GM12891 (cell line): ENCODE measurements around the gene MYL7.

Experiments
- PAX5 ChIP-seq: IDR thresholded peaks from 2 replicates; pipeline ENCODE4 v1.6.1; 2011; ENCODE audit warnings: low read length, moderate library complexity, mild to moderate bottlenecking; ENCODE audit not compliant: insufficient read depth, severe bottlenecking
- POLR2A ChIP-seq: IDR thresholded peaks from 2 replicates; pipeline ENCODE4 v1.6.1; 2011; ENCODE audit warnings: low read depth, low read length, control low read depth
- POLR2AphosphoS5 ChIP-seq: IDR thresholded peaks from 2 replicates; pipeline ENCODE4 v1.6.1; 2011; ENCODE audit warnings: low read depth, low read length, control low read depth
- POU2F2 ChIP-seq: IDR thresholded peaks from 2 replicates; pipeline ENCODE4 v1.6.1; 2011; ENCODE audit warnings: low read depth, mild to moderate bottlenecking, control low read depth, low read length, moderate library complexity
- SPI1 ChIP-seq: IDR thresholded peaks from 2 replicates; pipeline ENCODE4 v1.6.1; 2011; ENCODE audit warnings: low read depth, low read length, control low read depth
- TAF1 ChIP-seq: IDR thresholded peaks from 2 replicates; pipeline ENCODE4 v1.6.1; 2011; ENCODE audit warnings: low read depth, low read length, control low read depth

DNA sequence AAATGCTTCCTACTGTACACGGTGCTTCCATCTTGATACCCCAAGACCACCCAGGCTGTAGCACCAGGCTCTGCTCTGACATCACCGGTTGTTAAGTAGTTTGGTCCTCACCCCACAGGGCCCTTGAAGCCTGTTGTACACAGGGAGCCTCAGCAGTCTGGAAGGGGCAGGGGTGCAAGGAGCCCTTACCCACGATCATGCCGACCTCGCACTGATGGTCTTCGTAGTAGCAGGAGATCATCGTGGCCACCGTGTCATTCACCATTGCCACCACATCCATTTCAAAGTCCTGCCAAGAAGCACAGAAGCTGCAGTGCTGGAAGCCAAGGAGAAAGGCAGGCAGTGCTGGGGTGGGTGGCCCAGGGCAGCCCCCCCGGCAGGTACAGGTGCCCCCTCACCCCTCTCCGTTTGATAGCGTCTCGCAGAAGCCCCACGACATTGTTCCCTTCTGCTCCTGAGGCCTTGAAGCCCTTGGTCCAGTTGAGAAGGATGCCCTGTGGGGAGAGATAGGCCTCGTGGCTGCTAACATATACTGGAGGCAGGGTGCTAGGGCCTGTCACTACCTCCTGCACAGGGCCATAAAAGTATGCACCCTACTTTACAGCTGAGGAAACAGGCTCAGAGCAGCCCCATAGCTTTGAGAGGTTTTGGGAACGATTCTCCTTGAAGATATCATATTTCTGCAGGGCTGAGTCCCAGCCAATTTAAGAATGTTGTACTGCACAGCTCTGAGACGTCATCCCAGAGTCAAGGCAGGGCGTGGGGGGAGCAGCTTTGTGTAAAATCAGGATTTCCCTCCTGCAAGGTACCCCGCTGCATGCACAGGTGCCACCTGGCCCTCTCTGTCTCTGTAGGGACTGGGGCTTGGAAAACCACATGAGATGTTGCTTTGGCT lies 8.7 kb upstream of the MYL7 start:
- TF ChIP-seq POLR2A (no peak), POLR2AphosphoS5 (no peak), TAF1 (no peak), POU2F2 (no peak), PAX5 (no peak), SPI1 (no peak)
